ENCODE data around the gene EBP.
"Not testable (repeated sequence)": the region's sequence is repeated elsewhere in the genome, so short reads cannot be mapped to it uniquely, and the experiment has no call there.

EBP gene

DNA sequence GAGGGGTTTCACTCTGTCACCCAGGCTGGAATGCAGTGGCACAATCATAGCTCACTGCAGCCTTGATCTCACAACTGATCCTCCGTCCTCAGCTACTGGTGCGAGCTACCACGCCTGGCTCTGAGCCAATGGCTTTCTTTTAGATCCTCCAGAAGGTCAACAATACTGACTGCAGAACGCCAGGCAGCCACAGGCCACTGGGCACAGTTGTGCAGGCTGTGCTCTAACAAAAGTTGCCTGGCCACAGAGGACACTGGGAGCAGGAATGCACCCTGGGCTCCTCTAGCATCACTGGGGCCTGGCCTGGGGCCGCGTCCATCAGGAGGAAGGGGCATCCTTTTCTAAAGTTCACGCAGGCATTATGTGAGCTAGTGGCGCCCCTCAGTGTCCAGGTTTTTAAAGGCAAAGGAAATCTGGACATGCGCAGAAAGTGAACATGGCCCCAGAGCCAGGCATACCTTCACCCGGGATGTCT is 27.7 kb upstream of the EBP start:
- peak; percentile 26 for DNase-seq (ENCODE audit: low spot score)

DNA sequence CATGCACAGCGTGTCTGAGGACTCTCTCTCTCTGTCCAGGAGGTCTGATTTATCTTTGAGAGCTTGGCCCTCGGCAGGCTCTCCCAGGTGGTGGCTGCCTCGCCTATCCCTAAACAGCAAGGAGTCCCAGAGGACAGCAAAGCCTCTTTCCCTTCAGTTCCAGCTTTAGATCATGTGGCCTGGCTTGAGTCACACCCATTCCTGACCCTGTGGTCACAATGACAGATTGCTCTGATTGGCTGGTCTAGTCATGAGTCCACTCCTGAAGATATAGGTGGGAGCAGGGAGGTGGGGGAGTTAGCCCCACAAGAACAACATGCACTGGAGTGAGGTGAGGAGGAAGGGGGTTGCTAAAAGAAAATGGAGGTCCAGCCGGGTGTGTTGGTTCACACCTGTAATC is 24.9 kb upstream of the EBP start:
- DNase-seq (ENCODE audit: low spot score) = no peak

DNA sequence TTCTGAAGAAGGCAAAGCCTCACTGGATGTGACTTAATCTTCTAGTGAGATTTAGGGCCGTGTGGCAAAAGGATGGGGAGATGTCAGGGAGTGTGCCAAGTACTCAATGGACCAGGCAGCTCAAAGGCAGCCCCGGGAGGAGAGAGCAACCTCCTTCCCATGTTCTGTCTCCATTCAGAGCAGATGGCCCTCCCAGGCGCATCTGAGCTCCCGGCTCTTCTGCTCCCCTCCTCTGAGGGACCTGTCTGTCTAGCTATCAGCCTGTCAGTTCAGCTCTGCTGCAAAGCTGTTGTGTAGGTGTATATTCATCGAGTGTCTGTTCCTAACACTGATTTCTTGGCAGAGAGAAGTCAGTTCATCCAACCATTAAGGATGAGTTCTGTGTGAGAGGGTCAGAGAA is 23.7 kb upstream of the EBP start:
- no peak for DNase-seq (ENCODE audit: low spot score)

DNA sequence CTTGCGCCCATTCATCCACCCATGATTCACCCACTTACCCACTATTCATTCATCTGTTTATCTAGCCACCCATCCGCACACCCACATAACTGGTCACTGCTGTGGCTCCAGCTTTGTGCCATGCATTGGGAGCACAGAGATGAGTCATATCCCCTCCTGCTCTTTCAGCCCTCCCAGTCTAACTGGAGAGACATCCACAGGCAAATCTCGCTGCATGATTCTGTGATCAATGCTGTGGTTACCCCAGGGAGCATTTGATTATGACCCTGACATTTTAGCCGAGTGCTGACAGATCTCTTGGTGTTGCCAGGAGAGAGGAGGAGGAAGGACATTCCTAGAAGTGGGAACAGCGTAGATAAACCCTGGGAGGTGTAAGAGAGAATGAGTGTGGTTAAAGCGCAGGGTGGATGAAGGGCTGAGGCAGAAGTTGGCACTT is 23.2 kb upstream of the EBP start:
- DNase-seq (ENCODE audit: low spot score) = no peak

DNA sequence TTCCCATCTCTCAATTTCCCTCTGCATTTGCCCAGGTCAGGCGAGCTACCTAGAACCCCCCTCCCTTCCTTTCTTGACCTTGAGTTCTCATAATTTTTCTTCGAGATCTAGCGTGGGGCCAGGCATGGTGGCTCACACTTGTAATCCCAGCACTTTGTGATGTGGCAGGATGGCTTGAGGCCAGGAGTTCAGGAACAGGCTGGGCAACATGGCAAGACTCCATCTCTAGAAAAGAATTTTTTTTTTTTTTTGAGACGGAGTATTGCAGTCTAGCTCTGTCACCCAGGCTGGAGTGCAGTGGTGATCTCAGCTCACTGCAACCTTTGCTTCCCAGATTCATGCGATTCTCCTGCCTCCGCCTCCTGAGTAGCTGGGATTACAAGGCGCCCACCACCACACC is 17.3 kb upstream of the EBP start:
- DNase-seq (ENCODE audit: low spot score) = no peak

DNA sequence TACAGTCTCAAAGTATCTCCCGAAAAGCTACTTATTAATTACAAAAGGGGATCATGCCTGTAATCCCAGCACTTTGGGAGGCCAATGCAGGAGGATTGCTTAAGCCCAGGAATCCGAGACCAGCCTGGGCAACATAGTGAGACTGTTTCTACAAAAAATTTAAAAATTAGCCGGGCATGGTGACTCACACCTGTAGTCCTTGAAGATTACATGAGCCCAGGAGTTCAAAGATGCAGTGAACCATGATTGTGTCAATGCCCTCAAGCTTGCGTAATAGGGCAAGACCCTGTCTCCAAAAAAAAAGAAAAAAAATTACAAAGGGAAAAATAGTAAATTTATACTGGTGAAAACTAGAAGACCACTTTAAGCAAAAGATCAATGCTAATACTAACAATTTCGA is 16.1 kb upstream of the EBP start:
- no peak for DNase-seq (ENCODE audit: low spot score)

DNA sequence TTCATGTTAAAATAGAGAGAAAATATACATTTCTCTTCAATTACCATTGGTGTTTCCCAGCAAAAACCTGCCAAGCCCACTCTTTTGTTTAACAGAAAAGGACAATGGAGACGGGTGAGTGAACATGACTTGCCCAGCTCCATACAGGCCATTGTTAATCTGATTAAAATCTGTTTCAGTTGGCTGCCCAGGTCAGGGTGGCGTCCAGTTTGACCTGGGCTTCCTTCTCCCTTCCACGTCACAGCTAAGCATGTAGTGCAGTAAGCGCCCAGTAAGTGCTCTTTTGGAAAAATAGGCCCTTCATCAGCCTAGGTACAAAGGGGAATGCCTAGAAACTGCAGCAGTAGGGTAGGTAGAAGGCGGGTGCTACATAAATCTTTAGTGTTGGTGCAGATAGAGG is 14.4 kb upstream of the EBP start:
- DNase-seq (ENCODE audit: low spot score) = no peak

DNA sequence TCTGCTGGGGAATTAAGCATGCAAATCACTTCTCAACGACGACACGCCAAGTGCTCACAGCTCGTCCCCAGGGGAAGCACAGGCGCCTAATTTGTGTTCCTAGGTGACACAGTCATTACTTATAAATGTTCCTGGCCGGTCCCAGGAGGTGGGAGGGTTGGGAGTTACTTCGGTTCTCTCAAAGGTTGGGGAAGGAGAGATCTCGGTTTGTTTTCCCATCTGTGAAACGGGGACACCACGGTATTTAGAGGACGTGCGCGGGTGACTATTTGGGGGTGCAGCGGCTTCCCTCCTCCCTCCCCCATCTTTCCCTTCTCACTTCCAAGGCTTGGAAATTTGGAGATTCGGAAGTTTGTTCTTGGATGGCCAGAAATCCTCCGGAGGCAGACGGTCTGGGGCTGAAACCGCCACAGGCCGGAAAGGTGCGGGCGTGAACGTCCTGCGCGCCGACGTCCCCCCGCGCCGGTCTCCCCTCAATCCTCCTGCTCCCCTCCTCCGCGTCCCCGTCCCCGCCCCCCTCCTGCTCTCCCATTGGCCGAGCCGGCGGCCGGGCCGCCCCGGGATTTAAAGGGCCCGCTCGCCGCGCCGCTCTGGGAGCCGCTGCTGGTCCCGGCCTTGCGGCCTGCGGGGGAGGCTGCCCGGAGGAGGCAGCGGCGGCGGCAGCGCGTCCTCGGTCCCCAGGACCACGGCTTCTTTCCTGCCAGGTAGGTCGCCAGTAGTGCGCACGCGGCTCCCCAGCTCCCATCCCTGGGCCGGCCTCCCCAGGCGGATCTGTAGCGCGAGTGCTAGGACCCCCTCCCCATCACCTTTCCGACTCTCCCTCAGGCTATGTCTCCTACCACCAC is 13.0 kb upstream of the EBP start, which contains the start of gene PORCN:
PORCN (plus strand) TSS at position 593 of the 845 bp plus-strand sequence. CDS start 829 bp downstream, outside the sequence.
- DNase-seq (ENCODE audit: low spot score) = peak; percentile 53

DNA sequence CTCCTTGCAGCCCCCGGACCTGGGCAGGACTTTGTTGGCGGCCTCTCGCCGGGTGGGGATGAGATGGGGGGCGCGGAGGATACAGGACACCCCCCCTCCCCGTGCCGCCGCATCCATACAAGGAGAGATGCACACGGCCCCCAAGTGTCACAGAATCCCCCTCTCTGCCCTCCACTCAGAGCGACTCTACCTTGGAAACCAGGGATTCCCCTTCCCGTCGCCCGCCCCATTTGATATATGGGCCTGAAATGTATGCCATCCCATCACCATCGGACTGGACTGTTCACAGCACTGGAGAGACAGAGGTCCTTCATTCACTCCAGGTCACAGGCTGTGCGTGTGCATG is 12.4 kb upstream of the EBP start:
- DNase-seq (ENCODE audit: low spot score) = no peak

DNA sequence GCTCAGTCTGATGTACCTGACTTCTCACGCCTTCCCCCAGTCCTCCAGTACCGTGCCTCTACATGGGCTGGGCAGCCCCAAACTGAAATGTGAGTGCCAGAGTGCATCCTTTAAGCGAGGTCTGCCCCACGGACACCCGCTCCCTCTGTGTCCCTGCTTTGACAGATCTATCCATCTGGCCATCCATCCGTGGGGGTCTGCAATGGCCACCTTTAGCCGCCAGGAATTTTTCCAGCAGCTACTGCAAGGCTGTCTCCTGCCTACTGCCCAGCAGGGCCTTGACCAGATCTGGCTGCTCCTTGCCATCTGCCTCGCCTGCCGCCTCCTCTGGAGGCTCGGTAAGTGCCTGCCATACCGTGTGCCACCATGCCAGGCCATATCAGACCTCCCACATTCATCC is 12.0 kb upstream of the EBP start:
- no peak for DNase-seq (ENCODE audit: low spot score)

DNA sequence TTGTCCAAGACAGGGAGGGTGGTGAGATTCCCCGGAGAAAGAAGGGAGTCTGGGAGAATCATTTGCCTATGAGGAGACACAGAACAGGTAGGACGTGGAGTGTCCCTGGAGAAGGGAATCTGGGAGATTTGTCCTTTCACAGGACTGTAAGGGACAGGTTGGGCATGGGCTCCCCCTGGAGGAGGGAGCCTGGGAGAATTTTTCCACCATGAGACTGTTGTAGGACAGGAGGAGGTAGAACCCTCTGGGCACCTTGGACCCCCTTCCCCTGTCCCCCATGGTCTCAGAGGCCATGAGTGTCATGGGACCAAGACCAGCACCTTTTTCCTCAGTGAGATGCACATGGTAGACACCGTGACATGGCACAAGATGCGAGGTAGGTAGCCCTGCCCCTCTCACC is 10.0 kb upstream of the EBP start:
- DNase-seq (ENCODE audit: low spot score) = peak; percentile 24

DNA sequence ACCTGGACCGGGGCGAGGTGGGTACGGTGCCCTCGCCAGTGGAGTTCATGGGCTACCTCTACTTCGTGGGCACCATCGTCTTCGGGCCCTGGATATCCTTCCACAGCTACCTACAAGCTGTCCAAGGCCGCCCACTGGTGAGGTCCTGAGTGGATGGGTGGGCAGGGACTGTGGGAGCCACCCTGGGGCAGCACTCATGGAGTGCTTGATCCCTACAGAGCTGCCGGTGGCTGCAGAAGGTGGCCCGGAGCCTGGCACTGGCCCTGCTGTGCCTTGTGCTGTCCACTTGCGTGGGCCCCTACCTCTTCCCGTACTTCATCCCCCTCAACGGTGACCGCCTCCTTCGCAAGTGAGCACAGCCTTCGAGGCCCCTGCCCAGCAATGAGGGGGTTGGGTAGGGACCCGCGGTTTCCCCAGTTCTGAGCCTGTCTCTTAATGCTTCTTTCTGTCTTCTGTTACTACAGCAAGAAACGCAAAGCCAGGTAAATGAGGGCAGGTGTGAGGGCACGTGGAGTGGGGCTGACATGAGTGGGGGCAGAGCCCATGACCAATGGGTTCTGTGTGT is 9.2 kb upstream of the EBP start:
- DNase-seq (ENCODE audit: low spot score) = no peak

DNA sequence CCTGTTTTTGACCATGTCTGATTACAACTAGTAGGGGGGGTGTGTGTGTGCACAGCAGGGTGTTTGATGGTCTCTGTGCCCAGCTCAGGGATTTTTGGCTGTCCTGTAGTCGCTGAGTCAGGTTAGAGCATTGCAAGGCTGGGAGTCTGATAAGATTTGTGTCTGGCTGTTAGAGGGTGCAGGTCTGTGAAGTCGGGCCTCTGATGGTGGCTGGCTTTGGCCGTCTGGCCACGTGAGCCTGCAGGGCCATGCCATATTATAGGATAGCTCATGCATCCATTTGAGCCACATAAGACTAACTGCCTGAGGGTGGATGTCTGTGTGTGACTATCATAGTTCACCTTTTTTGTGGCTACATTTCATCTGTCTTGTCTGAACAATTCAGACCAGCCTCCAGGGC is 7.9 kb upstream of the EBP start:
- no peak for DNase-seq (ENCODE audit: low spot score)

DNA sequence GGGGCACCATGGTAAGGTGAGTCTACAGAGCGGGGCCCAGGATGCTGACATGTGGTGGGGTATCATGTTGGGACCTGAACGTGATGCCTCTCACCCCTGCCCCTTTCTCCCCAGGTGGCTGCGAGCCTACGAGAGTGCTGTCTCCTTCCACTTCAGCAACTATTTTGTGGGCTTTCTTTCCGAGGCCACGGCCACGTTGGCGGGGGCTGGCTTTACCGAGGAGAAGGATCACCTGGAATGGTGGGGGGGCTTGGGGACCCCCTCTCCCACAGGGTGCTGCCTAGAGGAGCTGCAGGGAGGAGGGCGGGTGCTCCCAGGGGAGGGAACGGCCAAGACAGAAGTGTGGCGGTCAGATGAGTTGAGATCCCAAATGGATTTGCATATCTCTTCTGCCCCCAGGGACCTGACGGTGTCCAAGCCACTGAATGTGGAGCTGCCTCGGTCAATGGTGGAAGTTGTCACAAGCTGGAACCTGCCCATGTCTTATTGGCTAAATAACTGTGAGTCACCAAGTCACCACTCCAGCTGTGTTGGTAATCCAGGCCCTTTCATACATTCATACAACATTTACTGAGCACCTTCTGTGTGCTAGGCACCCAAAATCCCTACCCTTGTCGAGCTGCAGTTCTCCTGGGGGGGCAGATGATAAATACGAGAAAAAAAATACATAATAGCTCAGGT is 7.3 kb upstream of the EBP start:
- DNase-seq (ENCODE audit: low spot score) = no peak

DNA sequence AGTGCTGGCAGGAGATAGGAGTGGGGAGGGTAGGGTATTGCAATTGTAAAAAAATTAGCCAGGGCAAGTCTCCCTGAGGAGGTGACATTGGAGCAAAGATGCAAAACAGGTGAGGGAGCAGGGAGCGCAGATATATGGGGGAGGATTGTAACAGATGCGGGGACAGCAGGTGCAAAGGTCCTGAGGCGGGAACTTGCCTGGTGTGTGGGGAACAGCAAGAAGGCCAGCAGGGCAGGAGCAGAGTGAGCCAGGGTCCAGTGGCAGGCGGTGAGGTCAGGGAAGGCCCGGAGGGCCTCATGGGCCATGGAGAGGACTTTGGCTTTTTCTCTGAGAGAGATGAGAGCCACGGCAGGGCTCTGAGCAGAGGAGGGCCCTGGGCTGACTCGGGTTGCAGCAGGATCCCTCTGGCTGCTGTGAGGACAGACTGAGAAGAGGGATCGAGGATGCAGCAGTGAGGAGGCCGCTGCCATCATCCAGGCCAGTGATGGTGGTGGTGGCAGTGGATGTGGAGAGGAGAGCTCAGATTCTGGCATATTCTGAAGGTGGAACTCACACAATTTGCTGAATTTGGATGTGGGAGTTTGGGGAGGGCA is 6.6 kb upstream of the EBP start:
- no peak for DNase-seq (ENCODE audit: low spot score)

DNA sequence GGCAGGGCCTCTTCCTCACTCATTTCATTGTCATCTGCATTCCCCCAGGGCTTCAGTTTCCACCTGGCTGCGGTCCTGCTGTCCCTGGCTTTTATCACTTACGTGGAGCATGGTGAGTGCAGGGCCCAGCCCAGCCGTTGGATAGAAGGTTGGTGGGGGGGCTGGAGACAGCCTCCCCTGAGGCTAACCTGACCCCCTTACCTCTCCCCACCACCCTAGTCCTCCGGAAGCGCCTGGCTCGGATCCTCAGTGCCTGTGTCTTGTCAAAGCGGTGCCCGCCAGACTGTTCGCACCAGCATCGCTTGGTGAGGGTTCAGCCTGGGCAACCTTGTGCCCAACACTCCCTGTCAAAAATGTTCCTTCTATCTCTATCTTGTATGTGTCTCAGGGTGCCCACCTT is 5.8 kb upstream of the EBP start:
- no peak for DNase-seq (ENCODE audit: low spot score)

DNA sequence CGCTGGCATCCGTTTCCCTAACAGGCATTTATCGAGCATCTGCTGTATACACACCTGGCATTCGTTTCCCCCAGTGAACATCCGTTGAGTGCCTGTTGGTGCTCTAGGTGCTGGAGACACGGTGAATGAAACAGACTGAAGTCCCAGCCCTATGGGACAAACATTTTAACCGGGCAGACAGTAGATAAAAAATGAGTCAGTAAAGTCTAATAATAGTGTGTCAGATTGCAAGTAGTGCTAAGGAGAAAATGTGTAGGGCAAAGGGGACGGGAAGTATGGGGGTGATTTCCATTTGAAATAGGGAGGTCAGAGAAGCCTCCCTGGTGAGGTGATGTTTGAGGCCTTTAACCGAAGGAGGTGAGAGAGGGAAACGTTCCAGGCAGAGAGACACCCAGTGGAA is 5.3 kb upstream of the EBP start:
- no peak for DNase-seq (ENCODE audit: low spot score)

DNA sequence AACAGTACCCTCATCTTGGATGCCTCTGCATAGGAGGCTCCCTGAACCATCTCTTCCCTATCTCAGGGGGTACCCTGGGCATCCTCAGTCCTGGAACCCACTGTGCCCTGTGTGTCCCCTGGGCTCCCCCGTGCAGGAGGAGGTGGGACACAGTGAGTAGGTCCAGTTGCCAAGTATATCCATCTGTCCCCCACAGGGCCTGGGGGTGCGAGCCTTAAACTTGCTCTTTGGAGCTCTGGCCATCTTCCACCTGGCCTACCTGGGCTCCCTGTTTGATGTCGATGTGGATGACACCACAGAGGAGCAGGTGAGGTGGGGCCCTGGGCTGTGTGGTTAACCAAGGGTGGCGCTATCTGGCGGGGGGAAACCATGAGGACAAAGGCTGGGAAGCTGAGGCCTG is 4.6 kb upstream of the EBP start:
- DNase-seq (ENCODE audit: low spot score) = no peak

DNA sequence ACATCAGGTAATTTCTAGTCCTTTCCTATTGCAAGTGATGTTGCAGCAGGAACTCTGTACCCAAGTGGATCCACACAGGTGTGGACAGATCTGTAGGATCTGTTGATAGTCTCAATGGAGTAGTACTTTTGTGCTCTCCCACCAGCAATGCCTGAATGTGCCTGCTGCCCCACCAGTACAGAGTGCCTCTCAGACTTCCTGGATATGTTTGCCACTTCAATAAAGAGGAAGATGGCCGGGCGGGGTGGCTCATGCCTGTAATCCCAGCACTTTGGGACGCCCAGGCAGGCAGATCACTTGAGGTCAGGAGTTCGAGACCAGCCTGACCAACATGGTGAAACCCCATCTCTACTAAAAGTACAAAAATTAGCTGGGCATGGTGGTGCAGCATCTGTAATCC is 2.1 kb upstream of the EBP start:
- DNase-seq (ENCODE audit: low spot score) = not testable (repeated sequence)

DNA sequence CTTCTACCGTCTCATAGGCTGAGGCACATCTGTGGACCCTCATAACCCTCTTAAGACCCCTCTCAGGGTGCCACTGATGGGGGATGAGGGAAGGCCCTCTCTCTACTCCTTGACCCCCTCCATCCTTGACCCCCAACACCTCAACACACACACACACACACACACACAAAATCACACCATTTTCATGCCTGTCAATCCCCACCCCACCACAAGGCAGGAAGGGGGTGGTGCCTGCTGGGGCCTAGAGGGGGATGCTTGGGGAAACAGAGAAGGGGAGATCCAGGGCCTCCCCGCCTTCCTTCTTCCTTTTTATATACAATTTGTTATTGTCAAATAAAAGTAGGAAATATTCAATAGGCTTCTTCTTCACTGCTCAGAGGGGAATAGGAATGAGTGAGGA is 1.2 kb upstream of the EBP start:
- DNase-seq (ENCODE audit: low spot score) = no peak

DNA sequence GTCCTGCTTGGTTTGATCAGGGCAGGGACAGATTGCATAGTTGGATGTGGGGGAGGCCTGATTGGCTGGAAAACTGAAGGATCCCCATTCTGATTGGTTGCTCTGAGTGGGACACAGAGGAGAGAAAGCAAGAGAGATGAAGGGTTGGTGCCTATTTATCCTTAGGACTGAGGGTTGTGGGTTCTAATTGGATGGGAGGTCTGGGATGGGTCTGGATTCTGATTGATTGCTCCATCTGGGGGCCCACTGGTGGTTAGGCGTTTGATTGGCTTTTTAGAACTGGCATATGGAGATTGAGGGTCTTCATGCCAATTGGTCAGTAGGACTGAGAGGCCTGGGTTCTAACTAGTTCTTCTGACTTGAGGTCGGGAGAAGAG is 644 bp upstream of the EBP start:
- no peak for DNase-seq (ENCODE audit: low spot score)

DNA sequence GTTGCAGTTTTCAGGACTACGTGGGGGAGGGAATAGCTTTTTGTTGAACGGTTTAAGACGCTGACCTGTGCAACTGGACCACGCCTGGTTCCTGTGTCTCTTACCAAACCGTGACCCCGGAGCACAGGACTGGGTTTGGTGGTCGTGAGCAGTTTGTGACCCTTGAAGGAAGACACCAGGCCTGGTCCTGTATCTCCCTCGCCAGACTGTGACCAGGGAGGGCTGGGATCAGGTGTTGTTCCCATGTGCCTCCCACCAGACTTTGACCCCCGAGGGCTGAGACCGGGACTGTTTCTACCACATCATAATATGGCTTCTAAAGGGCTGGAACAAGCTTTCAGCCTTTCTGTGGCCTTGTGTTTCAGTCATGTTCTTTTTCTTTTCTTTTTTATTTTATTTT is 683 bp downstream of the EBP start:
- DNase-seq (ENCODE audit: low spot score) = no peak

DNA sequence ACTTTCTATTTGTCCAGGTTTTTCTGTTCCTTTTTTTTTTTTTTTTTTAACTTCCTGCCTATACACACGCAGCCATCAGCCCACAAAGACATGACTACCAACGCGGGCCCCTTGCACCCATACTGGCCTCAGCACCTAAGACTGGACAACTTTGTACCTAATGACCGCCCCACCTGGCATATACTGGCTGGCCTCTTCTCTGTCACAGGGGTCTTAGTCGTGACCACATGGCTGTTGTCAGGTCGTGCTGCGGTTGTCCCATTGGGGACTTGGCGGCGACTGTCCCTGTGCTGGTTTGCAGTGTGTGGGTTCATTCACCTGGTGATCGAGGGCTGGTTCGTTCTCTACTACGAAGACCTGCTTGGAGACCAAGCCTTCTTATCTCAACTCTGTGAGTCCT is 2.1 kb downstream of the EBP start:
- DNase-seq (ENCODE audit: low spot score) = no peak
